UCSD-AML1 (cell line): ENCODE measurements around the gene MYO1C.
"Not testable (repeated sequence)": the region's sequence is repeated elsewhere in the genome, so short reads cannot be mapped to it uniquely, and the experiment has no call there.

Source experiments
- DNase-seq: peaks from one replicate; lab custom pipeline; 2025; ENCODE audit not compliant: unreplicated experiment; lab: John Stamatoyannopoulos, UW

MYO1C gene

DNA sequence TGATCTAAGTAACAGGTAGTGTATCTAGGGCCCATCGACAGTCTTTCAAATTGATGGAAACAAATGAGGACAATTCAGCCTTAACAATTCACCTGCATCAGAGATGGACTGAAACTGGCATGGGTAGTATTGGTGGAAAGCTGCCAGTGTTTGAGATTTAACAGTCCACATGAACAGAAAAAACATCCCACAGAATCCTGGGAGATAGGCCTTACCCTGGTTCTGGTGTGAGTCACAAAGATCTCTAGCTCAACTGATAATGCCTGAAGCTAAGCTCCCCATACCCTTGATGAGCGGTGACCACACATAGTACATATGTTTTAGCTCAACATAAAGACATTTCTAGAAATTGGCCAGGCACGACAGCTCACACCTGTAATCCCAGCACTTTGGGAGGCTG is 58.3 kb downstream of the MYO1C start:
- DNase-seq: no peak

GRCh38 chr17:1431631-1432104 is 60.8 kb downstream of the MYO1C start:
- no peak for DNase-seq

DNA sequence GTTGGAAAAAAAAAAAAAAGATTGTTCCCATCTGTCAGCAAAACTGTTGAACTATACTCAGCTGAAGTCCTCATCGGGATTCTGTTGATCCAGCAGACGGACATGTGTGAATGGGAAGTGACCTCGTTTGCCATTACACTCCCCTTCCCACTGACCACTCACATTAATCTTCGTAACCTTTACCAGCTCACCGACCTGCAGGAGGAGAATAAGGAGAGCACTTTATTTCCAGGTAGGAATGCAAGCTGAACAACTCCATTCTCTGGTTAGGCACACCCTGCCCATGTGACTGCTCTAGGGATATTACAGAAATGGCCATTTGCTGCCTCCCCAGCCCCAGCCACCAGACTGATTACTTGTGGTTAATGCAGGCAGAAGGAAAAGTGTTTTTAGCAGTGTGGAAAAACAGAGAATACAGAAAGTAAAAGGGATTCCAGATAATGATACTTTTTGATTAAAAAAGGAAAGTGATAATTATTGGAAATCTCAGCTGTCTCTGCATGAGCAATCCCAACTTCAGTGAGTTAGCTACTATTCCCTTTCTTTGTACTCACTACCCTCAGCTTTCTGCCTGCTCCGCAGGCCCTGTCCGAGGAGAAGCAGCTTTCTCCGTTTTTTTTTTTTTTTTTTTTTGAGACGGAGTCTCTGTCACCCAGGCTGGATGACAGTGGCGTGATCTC is 68.9 kb downstream of the MYO1C start:
- no peak for DNase-seq

- no peak for DNase-seq
Observed at GRCh38 chr17:1422885-1423284, 69.6 kb downstream of the MYO1C start.

- DNase-seq: no peak
Observed at GRCh38 chr17:1421470-1421869, 71.0 kb downstream of the MYO1C start.

- DNase-seq: no peak
Observed at GRCh38 chr17:1420981-1421380, 71.5 kb downstream of the MYO1C start.

- DNase-seq: no peak
Observed at GRCh38 chr17:1420163-1420562, 72.3 kb downstream of the MYO1C start.

- DNase-seq: not testable (repeated sequence)
Observed at GRCh38 chr17:1418476-1418875, 74.0 kb downstream of the MYO1C start.

DNA sequence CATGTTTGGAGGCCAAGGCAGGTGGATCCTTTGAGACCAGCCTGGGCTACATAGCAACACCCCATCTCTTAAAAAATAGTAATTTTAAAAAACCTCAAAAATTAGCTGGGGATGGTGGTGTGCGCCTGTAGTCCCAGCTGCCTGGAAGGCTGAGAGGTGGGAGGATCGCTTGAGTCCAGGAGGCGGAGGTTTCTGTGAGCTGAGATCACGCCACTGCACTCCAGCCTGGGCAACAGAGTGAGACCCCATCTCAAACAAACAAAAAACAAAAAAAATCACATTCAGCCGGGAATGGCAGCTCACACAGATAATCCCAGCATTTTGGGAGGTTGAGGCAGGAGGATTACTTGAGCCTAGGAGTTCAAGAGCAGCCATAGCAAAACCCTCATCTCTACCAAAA is 76.1 kb downstream of the MYO1C start:
- no peak for DNase-seq

- no peak for DNase-seq
Observed at GRCh38 chr17:1414634-1415033, 77.9 kb downstream of the MYO1C start.
